Parathyroid adenoma (tissue), 2 donors: ENCODE measurements around the gene KREMEN1.

Experiments
- H2AFZ ChIP-seq: fragments of 300-600 bp; sonication (generic); one replicate; pipeline ENCODE4 v1.7.0; 2017; ENCODE audit warnings: antibody characterized with exemption, mild to moderate bottlenecking
- H3K27ac ChIP-seq: fragments of 300-600 bp; sonication (generic); one replicate; pipeline ENCODE4 v1.7.0; 2017
- H3K27me3 ChIP-seq: fragments of 300-600 bp; sonication (generic); one replicate; pipeline ENCODE4 v1.7.0; 2017; ENCODE audit warnings: low read length; ENCODE audit not compliant: control insufficient read depth, insufficient read depth
- H3K36me3 ChIP-seq: fragments of 300-600 bp; sonication (generic); one replicate; pipeline ENCODE4 v1.7.0; 2017; ENCODE audit warnings: low read length; ENCODE audit not compliant: control insufficient read depth, insufficient read depth
- H3K4me1 ChIP-seq: fragments of 300-600 bp; sonication (generic); one replicate; pipeline ENCODE4 v1.7.0; 2017; ENCODE audit warnings: control low read depth
- H3K4me2 ChIP-seq: fragments of 300-600 bp; sonication (generic); one replicate; pipeline ENCODE4 v1.7.0; 2017; ENCODE audit warnings: low read length
- H3K4me3 ChIP-seq: fragments of 300-600 bp; sonication (generic); one replicate; pipeline ENCODE4 v1.7.0; 2017; ENCODE audit warnings: low read depth, low read length
- H3K79me2 ChIP-seq: fragments of 300-600 bp; sonication (generic); one replicate; pipeline ENCODE4 v1.7.0; 2017; ENCODE audit warnings: control low read depth
- H3K9ac ChIP-seq: fragments of 300-600 bp; sonication (generic); one replicate; pipeline ENCODE4 v1.7.0; 2017; ENCODE audit warnings: mild to moderate bottlenecking
- H3K9me3 ChIP-seq: fragments of 300-600 bp; sonication (generic); one replicate; pipeline ENCODE4 v1.7.0; 2017; ENCODE audit warnings: low read length; ENCODE audit not compliant: control insufficient read depth
- CTCF ChIP-seq: fragments of 300-600 bp; sonication (generic); IDR thresholded peaks from one replicate; pipeline ENCODE4 v1.7.0; 2017; ENCODE audit warnings: antibody characterized with exemption, mild to moderate bottlenecking
- donor health status: primary hyperparathyroidism.

KREMEN1 gene

GRCh38 chr22:29157759-29158535, 85.1 kb downstream of the KREMEN1 start:
- no peak for TF ChIP-seq CTCF
- H3K9ac ChIP-seq, result no peak overlapping the region
- no peak overlapping the region for H2AFZ ChIP-seq
- no peak overlapping the region for H3K4me2 ChIP-seq
- H3K36me3 ChIP-seq, result no peaks in the 10 kb centered on the region
- no peak overlapping the region for H3K27ac ChIP-seq
- H3K4me1 ChIP-seq, result no peaks in the 10 kb centered on the region
- H3K79me2 ChIP-seq, result no peaks in the 10 kb centered on the region
- no peaks in the 10 kb centered on the region for H3K27me3 ChIP-seq
- no peaks in the 10 kb centered on the region for H3K9me3 ChIP-seq
- H3K4me3 ChIP-seq, result no peak overlapping the region

DNA sequence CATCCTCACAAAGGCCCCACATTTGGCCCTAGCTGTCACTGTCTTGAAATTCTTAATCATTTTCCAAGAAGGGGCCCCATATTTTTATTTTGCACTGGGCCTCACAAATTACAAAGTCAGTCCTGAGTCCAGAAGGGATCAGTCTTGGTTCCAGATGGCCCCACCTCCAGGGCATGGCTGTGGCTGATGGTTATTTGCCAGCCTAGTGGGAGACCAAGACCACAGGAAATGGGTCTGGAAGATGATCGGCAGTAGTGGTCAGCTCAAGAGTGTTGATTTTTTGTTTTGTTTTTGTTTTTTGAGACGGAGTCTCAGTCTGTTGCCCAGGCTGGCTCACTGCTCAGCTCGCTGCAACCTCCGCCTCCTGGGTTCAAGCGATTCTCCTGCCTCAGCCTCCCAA, 85.7 kb downstream of the KREMEN1 start:
- Histone ChIP-seq H3K27me3 (no peaks in the 10 kb centered on the region), H3K79me2 (no peaks in the 10 kb centered on the region), H3K4me1 (no peaks in the 10 kb centered on the region), H2AFZ (no peak overlapping the region), H3K4me3 (no peak overlapping the region), H3K27ac (no peak overlapping the region), H3K9me3 (no peaks in the 10 kb centered on the region), H3K4me2 (no peak overlapping the region), H3K9ac (no peak overlapping the region), H3K36me3 (no peaks in the 10 kb centered on the region)
- no peak for TF ChIP-seq CTCF

DNA sequence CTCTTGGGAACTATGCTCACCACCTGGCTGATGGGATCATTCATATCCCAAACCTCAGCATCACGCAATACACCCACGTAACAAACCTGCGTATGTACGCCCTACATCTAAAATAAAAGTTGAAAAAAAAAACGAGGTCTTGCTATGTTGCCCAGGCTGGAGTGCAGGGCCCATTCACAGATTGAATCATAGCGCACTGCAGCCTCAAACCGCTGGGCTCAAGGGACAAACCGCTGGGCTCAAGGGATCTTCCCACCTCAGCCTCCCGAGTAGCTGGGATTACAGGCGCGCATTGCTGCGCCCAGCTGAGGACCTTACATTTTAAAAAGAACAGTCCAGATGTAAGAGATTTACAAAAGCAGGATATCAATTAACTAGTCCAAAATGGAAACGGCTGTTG, 91.0 kb downstream of the KREMEN1 start:
- Histone ChIP-seq H3K4me3 (no peak overlapping the region), H3K9ac (no peak overlapping the region), H3K4me2 (no peak overlapping the region), H3K4me1 (no peaks in the 10 kb centered on the region), H3K27ac (no peak overlapping the region), H2AFZ (no peak overlapping the region), H3K36me3 (no peaks in the 10 kb centered on the region), H3K79me2 (no peaks in the 10 kb centered on the region), H3K9me3 (no peaks in the 10 kb centered on the region), H3K27me3 (no peaks in the 10 kb centered on the region)
- no peak for TF ChIP-seq CTCF

- no peak overlapping the region for H2AFZ ChIP-seq
- no peaks in the 10 kb centered on the region for H3K4me1 ChIP-seq
- H3K79me2 ChIP-seq, result no peaks in the 10 kb centered on the region
- no peak overlapping the region for H3K4me2 ChIP-seq
- no peak overlapping the region for H3K27ac ChIP-seq
- no peak overlapping the region for H3K4me3 ChIP-seq
- H3K36me3 ChIP-seq, result no peaks in the 10 kb centered on the region
- H3K27me3 ChIP-seq, result no peaks in the 10 kb centered on the region
- no peaks in the 10 kb centered on the region for H3K9me3 ChIP-seq
- TF ChIP-seq CTCF, result no peak
- no peak overlapping the region for H3K9ac ChIP-seq
These were observed 92.7 kb downstream of the KREMEN1 start for GRCh38 chr22:29165321-29166060.
